ENCODE data around the gene IER3. TPM values are rescaled to one million over a fixed set of nuclear protein-coding genes. Genes with fewer than 3 reads are reported as not detected.
A peak's percentile ranks its signal among the peaks of the same experiment; 100 is the strongest.
"Not testable (repeated sequence)": the region's sequence is repeated elsewhere in the genome, so short reads cannot be mapped to it uniquely, and the experiment has no call there.

Gene IER3
- total RNA-seq, 1 experiment from 2014 or later = 348 TPM

DNA sequence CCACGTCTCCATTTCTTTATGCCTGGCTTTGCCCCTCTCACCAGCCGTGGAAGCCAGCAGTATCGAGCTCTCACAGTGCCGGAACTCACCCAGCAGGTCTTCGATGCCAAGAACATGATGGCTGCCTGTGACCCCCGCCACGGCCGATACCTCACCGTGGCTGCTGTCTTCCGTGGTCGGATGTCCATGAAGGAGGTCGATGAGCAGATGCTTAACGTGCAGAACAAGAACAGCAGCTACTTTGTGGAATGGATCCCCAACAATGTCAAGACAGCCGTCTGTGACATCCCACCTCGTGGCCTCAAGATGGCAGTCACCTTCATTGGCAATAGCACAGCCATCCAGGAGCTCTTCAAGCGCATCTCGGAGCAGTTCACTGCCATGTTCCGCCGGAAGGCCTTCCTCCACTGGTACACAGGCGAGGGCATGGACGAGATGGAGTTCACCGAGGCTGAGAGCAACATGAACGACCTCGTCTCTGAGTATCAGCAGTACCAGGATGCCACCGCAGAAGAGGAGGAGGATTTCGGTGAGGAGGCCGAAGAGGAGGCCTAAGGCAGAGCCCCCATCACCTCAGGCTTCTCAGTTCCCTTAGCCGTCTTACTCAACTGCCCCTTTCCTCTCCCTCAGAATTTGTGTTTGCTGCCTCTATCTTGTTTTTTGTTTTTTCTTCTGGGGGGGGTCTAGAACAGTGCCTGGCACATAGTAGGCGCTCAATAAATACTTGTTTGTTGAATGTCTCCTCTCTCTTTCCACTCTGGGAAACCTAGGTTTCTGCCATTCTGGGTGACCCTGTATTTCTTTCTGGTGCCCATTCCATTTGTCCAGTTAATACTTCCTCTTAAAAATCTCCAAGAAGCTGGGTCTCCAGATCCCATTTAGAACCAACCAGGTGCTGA, 20.3 kb downstream of the IER3 start:
- DNase-seq (ENCODE audit: low read depth) = not testable (repeated sequence)

DNA sequence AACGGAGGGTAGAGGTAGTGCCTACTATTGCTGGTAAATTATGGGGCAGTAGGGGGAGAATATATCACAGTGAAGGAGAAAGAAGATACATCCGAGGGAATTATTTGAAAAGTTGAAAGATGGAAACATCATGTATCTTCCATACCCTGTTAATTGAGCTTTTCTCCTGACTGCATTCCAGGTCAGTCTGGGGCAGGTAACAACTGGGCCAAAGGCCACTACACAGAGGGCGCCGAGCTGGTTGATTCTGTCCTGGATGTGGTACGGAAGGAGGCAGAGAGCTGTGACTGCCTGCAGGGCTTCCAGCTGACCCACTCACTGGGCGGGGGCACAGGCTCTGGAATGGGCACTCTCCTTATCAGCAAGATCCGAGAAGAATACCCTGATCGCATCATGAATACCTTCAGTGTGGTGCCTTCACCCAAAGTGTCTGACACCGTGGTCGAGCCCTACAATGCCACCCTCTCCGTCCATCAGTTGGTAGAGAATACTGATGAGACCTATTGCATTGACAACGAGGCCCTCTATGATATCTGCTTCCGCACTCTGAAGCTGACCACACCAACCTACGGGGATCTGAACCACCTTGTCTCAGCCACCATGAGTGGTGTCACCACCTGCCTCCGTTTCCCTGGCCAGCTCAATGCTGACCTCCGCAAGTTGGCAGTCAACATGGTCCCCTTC, 21.0 kb downstream of the IER3 start:
- not testable (repeated sequence) for DNase-seq (ENCODE audit: low read depth)

DNA sequence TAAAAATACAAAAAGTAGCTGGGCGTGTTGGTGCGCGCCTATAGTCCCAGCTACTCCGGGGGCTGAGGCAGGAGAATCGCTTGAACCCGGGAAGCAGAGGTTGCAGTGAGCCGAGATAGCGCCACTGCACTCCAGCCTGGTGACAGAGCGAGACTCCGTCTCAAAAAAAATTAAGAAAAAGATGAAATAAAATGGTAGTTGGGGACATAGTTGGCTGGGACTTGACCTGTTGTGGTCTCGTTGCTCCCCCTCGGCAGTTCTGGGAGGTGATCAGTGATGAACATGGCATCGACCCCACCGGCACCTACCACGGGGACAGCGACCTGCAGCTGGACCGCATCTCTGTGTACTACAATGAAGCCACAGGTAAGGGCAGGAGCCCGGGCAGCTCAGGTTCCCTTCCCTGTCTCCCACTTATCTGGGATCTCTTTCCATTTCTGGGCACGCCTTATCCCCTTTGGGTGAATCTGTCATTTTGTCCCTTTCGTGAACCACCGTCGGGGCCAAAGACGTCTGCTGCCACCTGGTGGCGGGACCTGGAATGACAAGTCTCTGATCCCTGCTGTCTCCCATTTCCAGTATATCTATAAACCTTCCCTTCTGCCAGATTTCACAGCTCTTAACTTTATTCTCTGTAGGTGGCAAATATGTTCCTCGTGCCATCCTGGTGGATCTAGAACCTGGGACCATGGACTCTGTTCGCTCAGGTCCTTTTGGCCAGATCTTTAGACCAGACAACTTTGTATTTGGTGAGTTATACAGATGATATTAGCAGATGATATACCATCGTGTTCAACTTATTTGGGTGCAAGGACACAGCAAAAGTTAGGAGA, 21.9 kb downstream of the IER3 start:
- peak; percentile 85 for DNase-seq (ENCODE audit: low read depth)

DNA sequence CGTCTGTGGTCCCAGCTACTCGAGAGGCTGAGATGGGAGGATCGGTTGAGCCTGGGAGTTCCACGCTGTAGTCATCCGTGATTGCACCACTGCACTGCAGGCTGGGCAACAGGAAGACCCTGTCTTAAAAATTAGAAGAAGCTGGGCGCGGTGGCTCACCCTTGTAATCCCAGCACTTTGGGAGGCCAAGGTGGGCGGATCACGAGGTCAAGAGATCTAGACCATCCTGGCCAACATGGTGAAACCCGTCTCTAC, 22.4 kb downstream of the IER3 start:
- not testable (repeated sequence) for DNase-seq (ENCODE audit: low read depth)

DNA sequence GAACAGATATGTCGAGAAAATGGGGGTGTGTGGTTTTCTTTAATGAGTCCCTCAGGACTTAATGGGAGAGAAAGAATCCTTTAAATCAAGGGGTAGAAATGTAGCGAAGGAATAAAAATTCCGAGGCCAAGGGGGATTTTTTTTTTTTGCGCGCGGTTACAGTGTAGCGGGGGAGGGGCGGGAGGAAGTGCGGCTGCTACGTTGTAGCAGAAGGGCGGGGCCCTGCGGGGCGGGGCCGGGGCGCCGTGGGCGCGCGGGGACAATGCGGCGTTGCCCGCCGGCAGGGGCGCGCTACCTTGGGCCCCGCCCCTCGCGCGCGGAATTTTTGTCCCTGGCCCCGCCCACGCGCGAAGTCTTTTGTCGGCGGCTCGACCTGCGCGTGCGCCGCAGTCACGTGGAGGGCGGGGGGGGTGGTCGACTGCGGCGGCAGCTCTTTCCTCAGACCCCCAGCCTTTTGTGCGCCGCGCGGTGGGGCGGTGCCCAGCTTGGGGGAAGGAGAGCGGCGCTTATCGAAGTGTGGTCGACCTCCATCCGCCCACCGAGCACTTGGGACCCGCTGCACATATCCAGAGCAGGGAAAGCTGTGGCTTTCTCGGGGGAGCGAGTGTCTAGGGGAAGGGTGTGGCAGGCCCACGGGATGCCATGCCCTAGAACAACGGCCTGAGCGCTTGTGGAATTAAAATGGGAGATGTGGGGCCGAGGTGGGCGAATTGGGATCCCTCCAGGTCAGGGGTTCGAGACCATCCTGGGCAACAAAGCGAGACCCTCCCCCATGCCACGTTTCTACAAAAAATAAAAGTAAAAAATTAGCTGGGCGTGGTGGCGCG, 22.9 kb downstream of the IER3 start:
- peak; percentile 87 for DNase-seq (ENCODE audit: low read depth)

DNA sequence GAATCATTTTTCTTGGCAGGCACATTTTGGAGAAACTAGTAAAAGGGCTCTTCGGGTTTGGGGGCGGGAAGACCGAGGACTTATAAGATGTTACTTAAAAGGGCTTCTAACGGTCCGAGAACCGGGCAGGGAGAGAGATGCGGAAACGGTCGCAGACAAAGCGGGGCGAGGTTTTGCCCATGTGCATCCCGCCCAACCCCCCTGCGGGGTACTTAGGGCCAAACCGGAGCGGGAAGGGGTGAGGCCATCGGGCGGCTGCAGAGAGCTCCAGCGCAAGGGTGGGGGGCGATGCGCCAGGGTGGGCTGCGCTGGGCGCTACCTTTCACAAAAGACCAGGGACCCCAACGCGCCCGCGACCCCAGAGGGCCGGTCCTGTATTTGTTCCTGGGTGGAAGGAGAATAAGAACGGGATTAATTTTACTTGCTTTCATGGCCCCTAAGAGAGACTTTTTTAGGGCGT, 23.6 kb downstream of the IER3 start:
- peak; percentile 71 for DNase-seq (ENCODE audit: low read depth)

DNA sequence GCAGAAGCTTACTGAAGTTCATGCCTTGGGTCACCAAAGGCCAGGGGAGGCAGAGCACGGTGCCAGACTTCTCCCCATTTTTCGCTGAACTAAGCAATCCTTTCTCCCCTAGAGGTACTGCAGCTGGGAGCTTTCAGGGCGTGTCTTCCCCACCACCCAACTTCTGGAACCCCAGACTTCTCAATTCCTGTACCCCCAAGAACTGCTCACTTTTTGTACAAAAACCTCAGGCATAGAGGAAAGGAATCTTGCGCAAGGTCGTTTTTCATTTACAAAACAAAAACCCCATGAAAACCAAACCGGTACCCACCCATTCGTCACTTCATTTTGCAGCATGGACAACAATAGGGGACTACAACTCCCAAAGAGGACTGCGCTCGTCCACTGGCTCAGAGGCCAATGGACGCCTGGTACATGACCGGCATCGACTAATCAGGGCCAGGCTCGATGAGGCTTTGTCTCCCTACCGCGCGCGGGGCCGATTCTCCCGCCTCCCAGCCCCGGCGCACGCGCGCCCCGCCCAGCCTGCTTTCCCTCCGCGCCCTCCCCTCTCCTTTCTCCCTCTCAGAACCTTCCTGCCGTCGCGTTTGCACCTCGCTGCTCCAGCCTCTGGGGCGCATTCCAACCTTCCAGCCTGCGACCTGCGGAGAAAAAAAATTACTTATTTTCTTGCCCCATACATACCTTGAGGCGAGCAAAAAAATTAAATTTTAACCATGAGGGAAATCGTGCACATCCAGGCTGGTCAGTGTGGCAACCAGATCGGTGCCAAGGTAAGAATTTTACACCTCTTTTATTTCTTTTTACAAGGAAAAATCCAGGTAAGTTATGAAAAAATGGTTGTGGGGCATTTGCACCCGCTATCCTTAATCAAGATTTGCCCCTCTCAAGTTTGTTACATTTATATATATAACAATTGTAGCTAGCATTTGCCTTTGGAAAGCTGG, 24.3 kb downstream of the IER3 start, which contains the start of gene TUBB:
TUBB (plus strand) TSS at position 562 of the 947 bp plus-strand sequence; CDS start at position 717, 155 bp downstream.
- DNase-seq (ENCODE audit: low read depth) = peak; percentile 100

DNA sequence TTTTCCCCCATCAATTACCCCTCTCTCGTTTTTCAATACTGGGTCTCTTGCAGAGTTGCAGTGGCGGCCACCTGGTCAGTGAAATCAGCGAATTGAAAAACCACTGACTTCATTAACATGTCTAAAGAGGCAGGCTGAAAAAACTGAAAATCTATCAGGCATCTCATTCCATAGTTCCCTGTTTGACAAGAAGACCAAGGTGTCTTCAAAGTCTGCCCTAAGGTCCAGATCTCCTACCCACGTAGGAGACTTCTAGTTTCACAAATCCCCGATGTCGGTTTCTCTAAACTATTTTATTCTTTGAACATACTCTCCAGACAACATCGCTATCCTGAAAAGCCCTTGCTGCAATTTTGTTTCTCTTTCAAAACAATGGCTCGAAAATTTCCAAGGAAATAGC, 25.0 kb downstream of the IER3 start:
- no peak for DNase-seq (ENCODE audit: low read depth)

DNA sequence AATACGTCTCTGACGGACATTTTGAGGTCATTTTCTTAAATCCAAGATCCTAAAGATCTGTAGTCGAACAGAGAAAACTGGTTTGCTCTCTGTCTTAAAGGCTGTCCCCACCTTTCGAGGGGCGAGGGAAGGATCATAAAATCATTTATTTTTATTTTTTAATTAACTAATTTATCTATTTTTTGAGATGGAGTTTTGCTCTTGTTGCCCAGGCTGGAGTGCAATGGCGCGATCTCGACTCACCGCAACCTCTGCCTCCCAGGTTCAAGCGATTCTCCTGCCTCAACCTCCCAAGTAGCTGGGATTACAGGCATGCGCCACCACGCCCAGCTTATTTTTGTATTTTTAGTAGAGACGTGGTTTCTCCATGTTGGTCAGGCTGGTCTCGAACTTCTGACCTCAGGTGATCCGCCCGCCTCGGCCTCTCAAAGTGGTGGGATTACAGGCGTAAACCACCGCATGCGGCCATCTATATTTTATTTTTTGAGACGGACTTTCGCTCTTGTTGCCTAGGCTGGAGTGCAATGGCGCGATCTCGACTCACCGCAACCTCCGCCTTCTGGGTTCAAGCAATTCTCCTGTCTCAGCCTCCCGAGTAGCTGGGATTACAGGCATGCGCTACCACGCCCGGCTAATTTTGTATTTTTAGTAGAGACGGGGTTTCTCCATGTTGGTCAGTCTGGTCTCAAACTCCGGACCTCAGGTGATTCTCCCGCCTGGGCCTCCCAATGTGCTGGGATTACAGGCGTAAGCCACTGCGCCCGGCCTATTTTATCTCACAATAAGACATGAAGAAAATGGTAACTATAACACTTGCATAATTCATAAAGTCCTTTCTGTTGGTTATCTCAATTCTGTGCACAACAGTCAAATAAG, 26.3 kb downstream of the IER3 start:
- not testable (repeated sequence) for DNase-seq (ENCODE audit: low read depth)

DNA sequence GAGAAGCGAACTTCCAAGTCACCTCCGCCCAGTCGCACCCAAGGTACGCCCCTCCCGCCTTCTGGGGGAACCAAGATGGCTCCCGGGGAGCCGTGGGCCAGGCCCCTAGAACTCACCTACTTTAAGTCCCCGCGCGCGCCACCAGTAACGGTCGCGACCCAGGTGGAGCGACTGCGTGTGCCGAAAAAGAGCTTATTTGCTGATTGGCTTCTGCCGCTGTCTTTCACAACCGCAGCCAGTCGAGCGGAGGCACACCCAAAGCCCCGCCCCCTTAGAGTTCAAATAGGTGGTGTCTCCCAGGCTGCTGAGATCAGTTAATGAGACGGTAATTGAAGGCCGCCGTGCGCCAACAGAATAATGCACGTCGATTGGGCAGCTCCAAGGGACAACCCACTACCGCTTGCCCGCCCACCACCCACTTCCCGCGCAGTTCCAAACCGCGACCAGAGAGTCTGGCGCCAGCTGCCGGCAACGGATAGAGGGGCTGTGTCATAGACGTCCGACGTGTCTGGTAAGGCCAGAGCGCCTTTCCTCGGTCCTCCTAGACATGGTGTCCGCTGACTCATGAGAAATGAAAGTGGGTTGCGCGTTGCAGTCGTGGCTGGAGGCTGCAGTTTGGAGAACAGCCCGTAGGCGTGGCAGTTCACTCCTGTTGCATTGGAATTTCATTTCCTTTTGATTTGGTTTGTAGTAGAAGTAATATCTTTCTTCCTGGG, 27.1 kb downstream of the IER3 start, which contains the start of gene MDC1:
MDC1 (minus strand) TSS at position 153 of the 716 bp plus-strand sequence. CDS start 2,106 bp downstream, outside the sequence.
- peak; percentile 100 for DNase-seq (ENCODE audit: low read depth)

DNA sequence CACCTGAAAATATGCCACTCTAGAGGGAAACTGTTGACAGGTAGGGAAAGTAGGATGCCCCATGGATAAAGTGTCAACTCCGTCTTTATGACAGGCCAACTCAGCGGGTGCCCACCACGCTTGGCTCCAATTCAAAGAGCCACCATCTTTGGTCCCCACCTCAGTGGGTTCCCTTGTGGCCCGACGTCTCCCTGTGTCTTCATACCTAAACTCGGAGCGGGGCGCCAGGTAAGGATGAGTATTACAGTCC, 27.5 kb downstream of the IER3 start:
- DNase-seq (ENCODE audit: low read depth) = no peak

DNA sequence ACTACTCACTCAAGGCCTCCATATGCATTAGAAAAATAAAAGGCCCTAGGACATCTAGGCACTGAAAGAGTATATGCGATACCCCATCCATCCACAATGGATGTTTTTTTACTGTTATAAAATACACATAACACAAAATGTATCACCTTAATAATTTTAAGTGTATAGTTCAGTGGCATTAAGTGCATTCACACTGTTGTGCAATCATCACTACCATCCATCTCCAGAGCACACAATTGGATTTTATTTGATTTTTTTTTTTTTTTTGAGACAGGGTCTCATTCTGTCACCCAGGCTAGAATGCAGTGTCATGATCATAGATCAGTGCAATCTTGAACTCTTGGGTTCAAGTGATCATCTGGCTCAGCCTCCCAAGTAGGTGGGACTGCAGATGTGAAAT, 30.1 kb downstream of the IER3 start:
- no peak for DNase-seq (ENCODE audit: low read depth)

DNA sequence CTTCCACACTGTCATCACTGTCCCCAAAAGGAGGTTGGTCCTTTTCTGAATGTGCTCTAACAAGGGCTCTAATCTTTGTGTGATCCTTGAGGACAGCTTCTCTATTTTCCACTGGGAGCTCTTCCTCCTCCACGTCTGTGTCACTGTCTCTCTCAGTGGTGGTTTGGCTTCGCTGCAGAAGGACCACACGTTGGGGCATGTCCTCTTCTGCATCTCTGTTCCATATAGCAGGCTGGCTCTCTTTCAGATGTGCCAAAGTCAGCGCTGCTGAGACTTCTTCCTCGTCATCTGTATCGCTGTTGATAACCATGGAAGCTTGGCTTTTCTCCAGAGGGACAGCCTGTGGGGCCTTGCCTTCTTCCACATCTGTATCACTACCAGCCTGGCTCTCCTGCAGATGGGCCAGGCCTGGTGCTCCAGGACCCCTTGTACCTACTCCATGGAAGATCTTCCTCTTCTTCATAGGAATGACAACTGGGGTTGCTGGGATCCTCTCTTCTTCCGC, 31.9 kb downstream of the IER3 start:
- DNase-seq (ENCODE audit: low read depth) = no peak

DNA sequence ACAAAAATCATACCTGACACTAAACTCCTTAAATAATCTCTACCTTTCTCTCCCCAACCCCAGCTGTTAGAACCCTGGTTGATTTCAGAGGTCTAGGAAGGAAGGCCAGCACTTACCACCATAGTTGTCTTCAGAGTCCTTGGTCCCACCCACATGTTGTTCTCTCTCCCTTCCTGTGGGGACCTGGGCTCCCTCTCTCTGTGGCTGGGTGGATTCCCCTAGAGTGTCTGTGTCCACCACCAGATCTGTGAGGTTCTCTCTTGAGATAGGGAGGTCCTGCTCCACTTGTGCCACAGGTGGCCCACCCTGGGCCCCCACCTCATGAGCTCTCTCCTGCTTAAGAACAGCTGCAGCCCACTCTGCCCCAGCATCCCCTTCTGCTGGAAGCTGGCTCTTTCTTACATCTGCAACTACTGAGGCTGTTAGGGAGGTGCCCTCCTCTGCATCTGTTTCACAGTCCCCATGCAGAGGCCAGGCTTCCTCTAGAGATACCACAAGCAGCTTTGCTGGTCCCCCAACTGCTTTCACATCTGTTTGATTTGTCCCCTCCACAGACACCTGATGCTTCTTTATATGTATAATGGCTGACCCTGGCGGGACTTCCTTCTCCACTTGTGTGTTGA, 32.5 kb downstream of the IER3 start:
- DNase-seq (ENCODE audit: low read depth) = no peak

DNA sequence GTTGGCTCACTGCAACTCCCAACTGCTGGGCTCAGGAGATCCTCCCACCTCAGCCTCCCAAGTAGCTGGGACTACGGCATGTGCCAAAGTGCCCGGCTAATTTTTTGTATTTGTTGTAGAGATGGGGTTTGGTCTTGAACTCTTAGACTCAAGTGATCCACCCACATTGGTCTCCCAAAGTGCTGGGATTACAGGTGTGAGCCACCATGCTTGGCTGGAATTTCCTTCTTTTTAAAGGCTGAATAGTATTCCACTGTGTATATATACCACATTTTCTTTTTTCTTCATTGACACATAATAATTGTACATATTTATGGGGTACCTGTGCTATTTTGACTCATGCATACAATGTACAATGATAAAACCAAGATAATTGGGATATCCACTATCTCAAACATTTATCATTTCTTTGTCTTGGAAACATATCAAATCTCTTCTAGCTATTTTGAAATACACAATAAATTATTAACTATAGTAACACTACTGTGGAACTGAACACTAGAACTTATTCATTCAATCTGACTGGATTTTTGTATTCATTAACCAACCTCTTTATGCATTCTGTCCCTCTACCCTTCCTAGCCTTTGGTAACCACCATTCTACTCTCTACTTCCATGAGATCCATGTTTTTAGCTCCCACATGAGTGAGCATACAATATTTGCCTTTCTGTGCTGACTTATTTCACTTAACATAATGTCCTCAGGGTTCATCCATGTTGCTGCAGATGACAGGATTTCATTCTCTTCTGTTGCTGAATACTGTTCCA, 35.1 kb downstream of the IER3 start:
- DNase-seq (ENCODE audit: low read depth) = no peak

DNA sequence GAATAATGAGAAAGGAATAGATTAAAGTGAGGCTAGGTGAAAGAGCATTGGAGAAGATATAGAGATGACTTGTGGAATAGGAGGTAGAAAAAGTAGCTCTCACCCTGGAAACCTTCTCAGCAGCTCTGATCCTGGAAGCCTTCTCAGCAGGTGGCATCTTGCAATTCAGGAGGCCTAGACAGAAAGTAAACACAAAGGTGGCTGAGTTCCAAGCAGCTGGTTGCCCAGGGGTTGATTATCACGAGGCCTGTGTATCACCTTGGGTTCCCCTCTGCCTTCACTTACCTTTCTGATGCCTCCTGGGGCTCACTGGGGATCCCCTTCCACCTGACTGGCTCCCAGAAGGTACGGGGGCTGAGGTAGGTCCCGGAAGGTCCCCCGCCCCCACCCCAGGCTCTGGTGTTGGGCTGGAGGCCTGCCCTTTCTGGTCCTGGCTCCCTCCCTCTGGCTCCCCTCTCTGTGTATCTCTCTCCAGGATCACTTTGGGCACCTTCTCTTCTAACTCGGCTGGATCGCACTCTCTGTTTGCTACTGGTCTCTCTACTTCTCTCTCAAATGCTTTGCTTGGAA, 37.0 kb downstream of the IER3 start:
- DNase-seq (ENCODE audit: low read depth) = no peak

DNA sequence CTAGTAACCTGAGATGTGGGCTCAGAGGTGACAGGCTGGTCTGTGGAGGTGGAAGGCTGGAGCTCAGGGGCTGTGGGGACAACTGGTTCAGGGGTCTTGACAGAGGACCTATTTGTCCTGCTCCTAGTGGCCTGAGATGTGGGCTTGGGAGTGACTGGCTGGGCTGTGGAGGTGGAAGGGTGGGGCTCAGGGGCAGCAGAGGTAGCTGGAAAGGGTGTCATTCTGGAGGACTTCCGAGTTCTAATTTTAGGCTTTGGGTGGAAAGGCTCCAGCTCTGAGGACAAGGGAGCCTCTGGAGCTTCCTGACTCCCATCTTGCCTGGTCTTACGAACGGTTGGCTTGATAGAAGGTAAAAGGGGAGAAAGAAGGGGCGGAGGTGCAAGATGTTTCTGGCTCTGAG, 38.7 kb downstream of the IER3 start:
- DNase-seq (ENCODE audit: low read depth) = no peak
